Tibial artery (tissue), 4 donors: Measurements from ENCODE around the gene NFKBIB.
"Not testable (repeated sequence)": the region's sequence is repeated elsewhere in the genome, so short reads cannot be mapped to it uniquely, and the experiment has no call there.

ENCODE experiments used
- DNase-seq, 2 donors: peaks; one replicate each; pipeline ENCODE4 v3.0.0-alpha.2; 2019
- H3K27ac ChIP-seq, 2 donors: fragments of 200-600 bp; sonication (generic) in 1 of 2; 1 replicate in 1 of 2; 2 replicates in 1 of 2; pipeline ENCODE4 v1.5.1; 2018 to 2019; ENCODE audit warnings: mild to moderate bottlenecking in 1 of 2
- H3K27me3 ChIP-seq, 2 donors: fragments of 200-600 bp; sonication (generic) in 1 of 2; one replicate each; pipeline versions ENCODE4 v1.5.1 to v1.6.0; 2016 to 2019
- H3K36me3 ChIP-seq, 3 donors: fragments of 200-600 bp; sonication (generic) in 2 of 3; one replicate each; pipeline ENCODE4 v1.5.1; 2016 to 2019; ENCODE audit warnings: mild to moderate bottlenecking in 2 of 3
- H3K4me1 ChIP-seq, 4 donors: fragments of 200-600 bp; sonication (generic) in 2 of 4; 1 replicate in 3 of 4; 2 replicates in 1 of 4; pipeline ENCODE4 v1.5.1; 2016 to 2019
- H3K4me3 ChIP-seq, 2 donors: fragments of 200-600 bp; sonication (generic) in 1 of 2; 1 replicate in 1 of 2; 2 replicates in 1 of 2; pipeline ENCODE4 v1.5.1; 2018 to 2019; ENCODE audit warnings: mild to moderate bottlenecking in 2 of 2
- H3K9me3 ChIP-seq, 3 donors: fragments of 200-600 bp; sonication (generic) in 1 of 3; one replicate each; pipeline ENCODE4 v1.5.1; 2016 to 2019
- CTCF ChIP-seq, 2 experiments: fragments of 200-600 bp in 1 of 2; fragments of 450-650 bp in 1 of 2; IDR thresholded peaks; one replicate each; pipeline ENCODE4 v1.5.1; 2017 to 2019; ENCODE audit warnings: antibody characterized with exemption in 2 of 2, mild to moderate bottlenecking in 1 of 2, moderate library complexity in 1 of 2
- intact Hi-C: fragments of 100-400 bp; cut with DNase I; formaldehyde crosslinking; loops from one replicate; pipeline ENCODE4 v1.15.0; 2023; ENCODE audit warnings: low total_unique reads

NFKBIB gene

GRCh38 chr19:38879400-38879751 lies 20.4 kb upstream of the NFKBIB start:
- H3K4me3 ChIP-seq = no peak overlapping the region

GRCh38 chr19:38880076-38880881 lies 19.5 kb upstream of the NFKBIB start:
- Histone ChIP-seq H3K9me3 (no peaks in the 10 kb centered on the region), H3K27me3 (no peaks in the 10 kb centered on the region), H3K36me3 (peaks cover 27 to 63% (median 45%) of the 10 kb centered on the region in 3 donors), H3K27ac (no peak overlapping the region), H3K4me1 (no peaks in the 10 kb centered on the region), H3K4me3 (no peak overlapping the region)
- intact Hi-C loops = loop anchor here (10.0 kb wide), 1 partner anchor 365 kb away; no protein-coding TSS in a partner anchor
- TF ChIP-seq CTCF (IDR thresholded peaks at IDR 0.05) = no peak
- DNase-seq = no peak

More at GRCh38 chr19:38879400-38879751, 20.4 kb upstream of the NFKBIB start:
- no peaks in the 10 kb centered on the region for H3K9me3 ChIP-seq
- no peaks in the 10 kb centered on the region for H3K27me3 ChIP-seq
- no peak for TF ChIP-seq CTCF (IDR thresholded peaks at IDR 0.05)
- H3K4me1 ChIP-seq = no peaks in the 10 kb centered on the region
- H3K36me3 ChIP-seq = peaks cover 27 to 55% (median 45%) of the 10 kb centered on the region in 3 donors
- no peak for DNase-seq
- no peak overlapping the region for H3K27ac ChIP-seq
- intact Hi-C loops = loop anchor here (10.0 kb wide), 1 partner anchor 115 kb away; no protein-coding TSS in a partner anchor

- H3K4me1 ChIP-seq = no peaks in the 10 kb centered on the region
- peaks cover 27 to 63% (median 45%) of the 10 kb centered on the region in 3 donors for H3K36me3 ChIP-seq
- H3K27ac ChIP-seq = no peak overlapping the region
- no peak overlapping the region for H3K4me3 ChIP-seq
- no peak for TF ChIP-seq CTCF (IDR thresholded peaks at IDR 0.05)
- no peaks in the 10 kb centered on the region for H3K9me3 ChIP-seq
- no peaks in the 10 kb centered on the region for H3K27me3 ChIP-seq
- intact Hi-C loops = loop anchor here (10.0 kb wide), 1 partner anchor 366 kb away; no protein-coding TSS in a partner anchor
- DNase-seq = no peak
Observed at GRCh38 chr19:38880882-38881609, 18.7 kb upstream of the NFKBIB start.

GRCh38 chr19:38883286-38883685 lies 16.5 kb upstream of the NFKBIB start:
- Histone ChIP-seq H3K4me1 (no peaks in the 10 kb centered on the region), H3K27me3 (no peaks in the 10 kb centered on the region), H3K36me3 (peaks cover 28 to 67% (median 50%) of the 10 kb centered on the region in 3 donors), H3K9me3 (no peaks in the 10 kb centered on the region), H3K27ac (no peak overlapping the region), H3K4me3 (no peak overlapping the region)
- no peak for TF ChIP-seq CTCF (IDR thresholded peaks at IDR 0.05)
- intact Hi-C loops = loop anchor here (10.0 kb wide), 1 partner anchor 368 kb away; no protein-coding TSS in a partner anchor
- no peak for DNase-seq

DNA sequence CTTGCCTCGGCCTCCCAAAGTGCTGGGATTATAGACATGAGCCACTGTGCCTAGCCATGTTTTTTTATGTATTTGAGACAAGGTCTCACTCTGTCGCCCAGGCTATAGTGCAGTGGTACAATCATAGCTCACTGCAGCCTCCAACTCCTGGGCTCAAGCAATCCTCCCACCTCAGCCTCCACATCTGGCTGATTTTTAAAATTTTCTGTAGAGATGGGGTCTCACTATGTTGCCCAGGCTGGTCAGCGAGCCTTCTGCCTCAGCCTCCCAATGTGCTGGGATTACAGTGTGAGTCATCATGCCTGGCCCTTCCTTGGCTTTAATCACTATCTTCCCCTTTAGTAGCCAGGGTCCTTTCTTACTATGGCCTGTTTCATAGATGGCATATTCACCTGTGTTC lies 15.1 kb upstream of the NFKBIB start:
- intact Hi-C loops = loop anchor here (10.0 kb wide), 1 partner anchor 370 kb away; no protein-coding TSS in a partner anchor
- not testable (repeated sequence) for H3K4me3 ChIP-seq, DNase-seq, H3K4me1 ChIP-seq, H3K27ac ChIP-seq, H3K27me3 ChIP-seq, H3K9me3 ChIP-seq
- peaks cover 41 to 69% (median 57%) of the 10 kb centered on the region in 3 donors for H3K36me3 ChIP-seq

DNA sequence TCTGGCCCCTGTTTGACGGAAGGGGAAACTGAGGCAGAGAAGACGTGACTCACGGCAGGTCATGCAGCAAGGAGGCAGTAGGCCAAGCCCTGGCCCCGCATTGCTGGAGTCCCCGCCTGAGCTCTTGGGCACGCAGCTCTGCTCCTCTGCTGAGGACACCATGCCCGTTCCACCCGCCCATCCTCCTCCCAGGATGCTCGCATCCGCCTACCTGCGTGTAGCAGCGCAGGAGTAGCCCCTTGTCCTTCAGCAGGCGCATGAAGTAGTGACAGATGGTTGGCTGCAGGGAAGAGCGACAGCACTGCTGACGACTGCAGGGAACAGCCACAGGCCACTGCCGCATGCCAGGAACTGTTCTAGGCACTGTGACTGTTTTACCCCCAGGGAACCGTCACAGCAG lies 10.9 kb upstream of the NFKBIB start:
- Histone ChIP-seq H3K4me3 (no peak overlapping the region), H3K36me3 (peaks cover 18 to 60% (median 32%) of the 10 kb centered on the region in 3 donors), H3K27me3 (no peaks in the 10 kb centered on the region), H3K9me3 (no peaks in the 10 kb centered on the region), H3K27ac (no peak overlapping the region), H3K4me1 (no peaks in the 10 kb centered on the region)
- intact Hi-C loops = loop anchor here (10.0 kb wide), 1 partner anchor 374 kb away; no protein-coding TSS in a partner anchor
- DNase-seq = no peak
- TF ChIP-seq CTCF (IDR thresholded peaks at IDR 0.05) = no peak
